NK-92 (cell line): Measurements from ENCODE around the gene LSG1.
A peak's percentile ranks its signal among the peaks of the same experiment; 100 is the strongest.

Experiments
- DNase-seq: peaks from one replicate; lab custom pipeline; 2025; ENCODE audit not compliant: unreplicated experiment; lab: John Stamatoyannopoulos, UW

Gene LSG1

GRCh38 chr3:194687638-194688199 lies 15.7 kb upstream of the LSG1 start:
- no peak for DNase-seq

GRCh38 chr3:194686816-194687637 lies 15.0 kb upstream of the LSG1 start:
- DNase-seq = no peak

- no peak for DNase-seq
Measured at GRCh38 chr3:194686414-194686815, 14.4 kb upstream of the LSG1 start.

- no peak for DNase-seq
Measured at GRCh38 chr3:194685718-194686413, 13.9 kb upstream of the LSG1 start, which contains the start of gene FAM43A. Gene FAM43A, plus strand, starts transcription at chr3:194685883. Its CDS starts 944 bp downstream, at chr3:194686827.

GRCh38 chr3:194685065-194685717 lies 13.2 kb upstream of the LSG1 start:
- DNase-seq = no peak

- no peak for DNase-seq
Measured at GRCh38 chr3:194683380-194683779, 11.4 kb upstream of the LSG1 start.

GRCh38 chr3:194682694-194683310 lies 10.8 kb upstream of the LSG1 start:
- DNase-seq = peak; percentile 13

GRCh38 chr3:194682189-194682693 lies 10.2 kb upstream of the LSG1 start:
- no peak for DNase-seq

GRCh38 chr3:194680888-194681615 lies 9.1 kb upstream of the LSG1 start:
- DNase-seq = no peak

- DNase-seq = no peak
Measured at GRCh38 chr3:194676471-194676870, 4.5 kb upstream of the LSG1 start.

GRCh38 chr3:194675680-194676079 lies 3.7 kb upstream of the LSG1 start:
- DNase-seq = no peak

GRCh38 chr3:194675081-194675640 lies 3.2 kb upstream of the LSG1 start:
- no peak for DNase-seq

- DNase-seq = no peak
Measured at GRCh38 chr3:194673761-194674160, 1.8 kb upstream of the LSG1 start.

- DNase-seq = no peak
Measured at GRCh38 chr3:194672876-194673275, 885 bp upstream of the LSG1 start.

GRCh38 chr3:194671511-194671899 lies 486 bp downstream of the LSG1 start:
- no peak for DNase-seq

- DNase-seq = no peak
Measured at GRCh38 chr3:194667363-194667762, 4.6 kb downstream of the LSG1 start.

GRCh38 chr3:194664857-194665256 lies 7.1 kb downstream of the LSG1 start:
- no peak for DNase-seq

- no peak for DNase-seq
Measured at GRCh38 chr3:194661946-194662345, 10.0 kb downstream of the LSG1 start.

- DNase-seq = no peak
Measured at GRCh38 chr3:194661374-194661773, 10.6 kb downstream of the LSG1 start.

GRCh38 chr3:194659778-194660177 lies 12.2 kb downstream of the LSG1 start:
- no peak for DNase-seq
